ENCODE data around the gene TNFRSF1A. TPM values are rescaled to one million over a fixed set of nuclear protein-coding genes. Genes with fewer than 3 reads are reported as not detected.
A peak's percentile ranks its signal among the peaks of the same experiment; 100 is the strongest.
"Not testable (repeated sequence)": the region's sequence is repeated elsewhere in the genome, so short reads cannot be mapped to it uniquely, and the experiment has no call there.

The TNFRSF1A gene
- total RNA-seq, 1 donor from 2014 or later = 81.2 TPM

- no peak for DNase-seq
Measured at GRCh38 chr12:6355491-6356373, 13.9 kb upstream of the TNFRSF1A start.

- no peak for DNase-seq
Measured at GRCh38 chr12:6354495-6355393, 12.9 kb upstream of the TNFRSF1A start.

- no peak for DNase-seq
Measured at GRCh38 chr12:6352193-6353173, 10.6 kb upstream of the TNFRSF1A start.

- DNase-seq = no peak
Measured at GRCh38 chr12:6351622-6352021, 9.7 kb upstream of the TNFRSF1A start.

- no peak for DNase-seq
Measured at GRCh38 chr12:6347367-6348338, 5.8 kb upstream of the TNFRSF1A start.

- DNase-seq = no peak
Measured at GRCh38 chr12:6346942-6347341, 5.1 kb upstream of the TNFRSF1A start.

- no peak for DNase-seq
Measured at GRCh38 chr12:6346235-6346832, 4.5 kb upstream of the TNFRSF1A start.

GRCh38 chr12:6345319-6346091 is 3.6 kb upstream of the TNFRSF1A start:
- DNase-seq = no peak

GRCh38 chr12:6344101-6344660 is 2.3 kb upstream of the TNFRSF1A start:
- not testable (repeated sequence) for DNase-seq

GRCh38 chr12:6343518-6343917 is 1.6 kb upstream of the TNFRSF1A start:
- DNase-seq = no peak

GRCh38 chr12:6342140-6342889 is 439 bp upstream of the TNFRSF1A start:
- DNase-seq = no peak

- no peak for DNase-seq
Measured at GRCh38 chr12:6340745-6341416, 995 bp downstream of the TNFRSF1A start.

GRCh38 chr12:6340032-6340638 is 1.7 kb downstream of the TNFRSF1A start:
- peak; percentile 57 for DNase-seq

- no peak for DNase-seq
Measured at GRCh38 chr12:6338955-6339354, 2.9 kb downstream of the TNFRSF1A start.

- DNase-seq = not testable (repeated sequence)
Measured at GRCh38 chr12:6338536-6338935, 3.3 kb downstream of the TNFRSF1A start.

GRCh38 chr12:6337958-6338433 is 3.9 kb downstream of the TNFRSF1A start:
- DNase-seq = no peak
